Liver (tissue), 9 donors: ENCODE measurements around the gene MALRD1. TPM values are rescaled to one million over a fixed set of nuclear protein-coding genes. Genes with fewer than 3 reads are reported as not detected.

Source experiments
- DNase-seq: peaks from one replicate; pipeline ENCODE4 v3.0.0-alpha.2; 2017; ENCODE audit warnings: low spot score
- H3K27ac ChIP-seq, 2 donors: one replicate each; pipeline ENCODE4 v1.7.0; 2013; ENCODE audit warnings: inconsistent platforms in 2 of 2, low read length in 2 of 2, control low read depth in 1 of 2, low read depth in 1 of 2, mild to moderate bottlenecking in 1 of 2
- H3K27me3 ChIP-seq, 4 donors: one replicate each; pipeline versions ENCODE4 v1.6.1 to v1.7.0; 2013; ENCODE audit warnings: low read length in 3 of 4, inconsistent platforms in 1 of 4, mild to moderate bottlenecking in 1 of 4, moderate library complexity in 1 of 4; ENCODE audit not compliant: control insufficient read depth in 4 of 4, insufficient read depth in 4 of 4
- H3K36me3 ChIP-seq, 4 donors: one replicate each; pipeline versions ENCODE4 v1.6.1 to v1.7.0; 2013; ENCODE audit warnings: low read length in 3 of 4, mild to moderate bottlenecking in 3 of 4, low read depth in 1 of 4, moderate library complexity in 1 of 4; ENCODE audit not compliant: control insufficient read depth in 4 of 4, insufficient read depth in 3 of 4
- H3K4me1 ChIP-seq, 4 donors: one replicate each; pipeline versions ENCODE4 v1.6.1 to v1.7.0; 2013; ENCODE audit warnings: low read length in 3 of 4, mild to moderate bottlenecking in 3 of 4, moderate library complexity in 1 of 4; ENCODE audit not compliant: control insufficient read depth in 4 of 4, insufficient read depth in 4 of 4
- H3K4me3 ChIP-seq, 3 donors: one replicate each; pipeline versions ENCODE4 v1.6.1 to v1.7.0; 2013; ENCODE audit warnings: low read length in 3 of 3, control low read depth in 1 of 3, low read depth in 1 of 3, mild to moderate bottlenecking in 1 of 3
- H3K9ac ChIP-seq, 2 donors: one replicate each; pipeline ENCODE4 v1.7.0; 2013; ENCODE audit warnings: low read length in 2 of 2, mild to moderate bottlenecking in 2 of 2, moderate library complexity in 2 of 2, control low read depth in 1 of 2, low read depth in 1 of 2
- H3K9me3 ChIP-seq, 4 donors: one replicate each; pipeline versions ENCODE4 v1.6.1 to v1.7.0; 2013; ENCODE audit warnings: low read length in 3 of 4; ENCODE audit not compliant: control insufficient read depth in 4 of 4
- EGR1 ChIP-seq, 2 donors: IDR thresholded peaks; 2 replicates each; pipeline ENCODE4 v1.6.1; 2016 to 2018; ENCODE audit warnings: antibody characterized with exemption in 2 of 2, low read depth in 2 of 2
- FOXA1 ChIP-seq: IDR thresholded peaks from 2 replicates; pipeline ENCODE4 v1.6.1; 2016; ENCODE audit warnings: antibody characterized with exemption
- GABPA ChIP-seq, 2 donors: IDR thresholded peaks in 1 of 2; conservative IDR thresholded peaks in 1 of 2; 2 replicates each; pipeline ENCODE4 v1.6.1; 2016; ENCODE audit warnings: antibody characterized with exemption in 2 of 2, mild to moderate bottlenecking in 1 of 2, moderate library complexity in 1 of 2
- HNF4A ChIP-seq, 2 donors: conservative IDR thresholded peaks; 2 replicates each; pipeline ENCODE4 v1.6.1; 2016; ENCODE audit warnings: antibody characterized with exemption in 2 of 2, mild to moderate bottlenecking in 2 of 2
- HNF4G ChIP-seq: IDR thresholded peaks from 2 replicates; pipeline ENCODE4 v1.6.1; 2016; ENCODE audit warnings: antibody characterized with exemption
- NR2F2 ChIP-seq: IDR thresholded peaks from 2 replicates; pipeline ENCODE4 v1.6.1; 2016; ENCODE audit warnings: antibody characterized with exemption
- RAD21 ChIP-seq, 2 donors: IDR thresholded peaks; 2 replicates each; pipeline ENCODE4 v1.6.1; 2016; ENCODE audit warnings: antibody characterized with exemption in 2 of 2, mild to moderate bottlenecking in 2 of 2
- SP1 ChIP-seq: IDR thresholded peaks from 2 replicates; pipeline ENCODE4 v1.6.1; 2018; ENCODE audit warnings: antibody characterized with exemption, mild to moderate bottlenecking
- TAF1 ChIP-seq: conservative IDR thresholded peaks from 2 replicates; pipeline ENCODE4 v1.6.1; 2016; ENCODE audit warnings: antibody characterized with exemption, mild to moderate bottlenecking
- YY1 ChIP-seq: IDR thresholded peaks from 2 replicates; pipeline ENCODE4 v1.6.1; 2016; ENCODE audit warnings: antibody characterized with exemption, mild to moderate bottlenecking
- whole genome bisulfite sequencing: extraction: QIAGEN DNeasy Blood & Tissue Kit; methylation state at CpG from one replicate; pipeline ENCODE4 v1.1.7; 2013; 5-methylcytosine and 5-hydroxymethylcytosine counted together
- polyA plus RNA-seq, 2 donors: library from polyadenylated mRNA; stranded (reverse) in 1 of 2; unstranded in 1 of 2; fragments of 200-250 nt in 1 of 2; fragments of >200 nt in 1 of 2; fragmentation: Nextera tagmentation in 1 of 2; extraction: Ambion mirVana in 1 of 2; gene quantifications; one replicate each; pipeline versions ENCODE4 v1.2.1 to v1.2.3, GENCODE V29; 2013 to 2015
- total RNA-seq, 2 donors: library from RNA; depleted of rRNA; stranded (reverse); fragments of >200 nt; gene quantifications; one replicate each; pipeline ENCODE4 v1.2.3, GENCODE V29; 2014
- TF ChIP-seq, protein P1 (sequence below): IDR thresholded peaks from 2 replicates; pipeline ENCODE4 v1.6.1; 2016; ENCODE audit warnings: antibody characterized with exemption
- TF ChIP-seq, protein P2 (sequence below): IDR thresholded peaks from 2 replicates; pipeline ENCODE4 v1.6.1; 2016; ENCODE audit warnings: antibody characterized with exemption, mild to moderate bottlenecking
- TF ChIP-seq, protein P3 (sequence below): fragments of 150-350 bp; IDR thresholded peaks from 2 replicates; pipeline ENCODE4 v1.5.1; 2017; ENCODE audit warnings: improper control_type of control experiment, low read depth, low read length; ENCODE audit not compliant: missing input control
- TF ChIP-seq, protein P4 (sequence below): IDR thresholded peaks from 2 replicates; pipeline ENCODE4 v1.6.1; 2016; ENCODE audit warnings: antibody characterized with exemption
- donor health status: healthy.
- donor health status: healthy.
- donor health status: healthy.
- donor health status: healthy.
- donor health status: healthy.

MALRD1 gene
- total and polyA plus RNA-seq, 4 donors = 0.37 to 0.59 TPM; not detected in 2

DNA sequence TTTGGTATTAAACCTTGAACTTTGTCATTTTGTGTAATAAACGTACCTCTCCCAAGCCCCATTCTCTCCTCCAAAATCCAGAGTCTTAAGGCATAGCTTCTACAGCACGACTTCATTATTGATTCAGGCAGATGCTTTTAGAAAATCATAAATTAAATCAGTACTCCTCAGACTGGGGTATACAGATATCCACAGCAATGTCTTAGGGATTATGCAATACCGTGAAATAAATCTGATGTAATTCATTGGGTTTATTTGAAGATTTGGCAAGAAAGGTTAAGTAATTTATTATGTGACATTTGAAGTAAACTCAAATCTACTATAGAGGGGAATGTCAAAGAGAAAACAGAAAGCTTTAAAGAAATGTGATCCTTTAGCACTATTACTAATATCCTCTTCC is 521.5 kb downstream of the MALRD1 start:
- H3K9me3 ChIP-seq = no peaks in the 10 kb centered on the region
- 50% methylated on average over 3 of the region's 3 CpGs for WGBS

DNA sequence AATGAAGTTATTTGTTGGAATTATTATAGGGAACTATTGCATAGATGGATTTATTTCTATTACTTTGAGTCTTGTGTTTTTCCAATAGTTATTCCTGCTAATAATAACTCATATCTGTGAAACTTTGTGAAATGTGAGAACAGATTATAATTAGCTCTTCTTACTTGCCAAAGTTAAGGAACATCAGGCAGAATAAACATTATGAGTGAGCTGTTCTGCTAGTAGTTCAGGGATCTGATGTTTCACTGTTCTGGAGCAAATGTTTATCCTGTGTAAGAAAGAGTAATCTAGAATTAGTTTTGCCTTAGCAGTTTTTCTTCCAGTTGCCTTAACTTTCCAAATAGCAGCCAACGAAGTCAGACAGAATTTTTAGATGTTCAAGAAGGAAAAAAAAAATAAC is 522.4 kb downstream of the MALRD1 start:
- Histone ChIP-seq H3K4me3 (no peak overlapping the region), H3K27ac (no peak overlapping the region), H3K9ac (no peak overlapping the region), H3K27me3 (no peaks in the 10 kb centered on the region), H3K36me3 (no peaks in the 10 kb centered on the region), H3K4me1 (no peaks in the 10 kb centered on the region), H3K9me3 (no peaks in the 10 kb centered on the region)
- WGBS = 25% methylated on average over 1 of the region's 1 CpG
- DNase-seq = no peak
- TF ChIP-seq YY1 (no peak), SP1 (no peak), RAD21 (IDR thresholded peaks at IDR 0.05) (no peak), GABPA (IDR thresholded peaks at IDR 0.05 in 1 of 2, conservative IDR thresholded peaks at IDR 0.05 in 1 of 2) (no peak), EGR1 (IDR thresholded peaks at IDR 0.05; ENCODE audit: low read depth in 2 of 2) (no peak), HNF4A (conservative IDR thresholded peaks at IDR 0.05) (no peak), HNF4G (no peak), TAF1 (no peak), FOXA1 (no peak), NR2F2 (no peak)
- TF ChIP-seq, protein P1, sequence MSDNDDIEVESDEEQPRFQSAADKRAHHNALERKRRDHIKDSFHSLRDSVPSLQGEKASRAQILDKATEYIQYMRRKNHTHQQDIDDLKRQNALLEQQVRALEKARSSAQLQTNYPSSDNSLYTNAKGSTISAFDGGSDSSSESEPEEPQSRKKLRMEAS = no peak
- TF ChIP-seq, protein P2, sequence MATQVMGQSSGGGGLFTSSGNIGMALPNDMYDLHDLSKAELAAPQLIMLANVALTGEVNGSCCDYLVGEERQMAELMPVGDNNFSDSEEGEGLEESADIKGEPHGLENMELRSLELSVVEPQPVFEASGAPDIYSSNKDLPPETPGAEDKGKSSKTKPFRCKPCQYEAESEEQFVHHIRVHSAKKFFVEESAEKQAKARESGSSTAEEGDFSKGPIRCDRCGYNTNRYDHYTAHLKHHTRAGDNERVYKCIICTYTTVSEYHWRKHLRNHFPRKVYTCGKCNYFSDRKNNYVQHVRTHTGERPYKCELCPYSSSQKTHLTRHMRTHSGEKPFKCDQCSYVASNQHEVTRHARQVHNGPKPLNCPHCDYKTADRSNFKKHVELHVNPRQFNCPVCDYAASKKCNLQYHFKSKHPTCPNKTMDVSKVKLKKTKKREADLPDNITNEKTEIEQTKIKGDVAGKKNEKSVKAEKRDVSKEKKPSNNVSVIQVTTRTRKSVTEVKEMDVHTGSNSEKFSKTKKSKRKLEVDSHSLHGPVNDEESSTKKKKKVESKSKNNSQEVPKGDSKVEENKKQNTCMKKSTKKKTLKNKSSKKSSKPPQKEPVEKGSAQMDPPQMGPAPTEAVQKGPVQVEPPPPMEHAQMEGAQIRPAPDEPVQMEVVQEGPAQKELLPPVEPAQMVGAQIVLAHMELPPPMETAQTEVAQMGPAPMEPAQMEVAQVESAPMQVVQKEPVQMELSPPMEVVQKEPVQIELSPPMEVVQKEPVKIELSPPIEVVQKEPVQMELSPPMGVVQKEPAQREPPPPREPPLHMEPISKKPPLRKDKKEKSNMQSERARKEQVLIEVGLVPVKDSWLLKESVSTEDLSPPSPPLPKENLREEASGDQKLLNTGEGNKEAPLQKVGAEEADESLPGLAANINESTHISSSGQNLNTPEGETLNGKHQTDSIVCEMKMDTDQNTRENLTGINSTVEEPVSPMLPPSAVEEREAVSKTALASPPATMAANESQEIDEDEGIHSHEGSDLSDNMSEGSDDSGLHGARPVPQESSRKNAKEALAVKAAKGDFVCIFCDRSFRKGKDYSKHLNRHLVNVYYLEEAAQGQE = no peak
- TF ChIP-seq, protein P3, sequence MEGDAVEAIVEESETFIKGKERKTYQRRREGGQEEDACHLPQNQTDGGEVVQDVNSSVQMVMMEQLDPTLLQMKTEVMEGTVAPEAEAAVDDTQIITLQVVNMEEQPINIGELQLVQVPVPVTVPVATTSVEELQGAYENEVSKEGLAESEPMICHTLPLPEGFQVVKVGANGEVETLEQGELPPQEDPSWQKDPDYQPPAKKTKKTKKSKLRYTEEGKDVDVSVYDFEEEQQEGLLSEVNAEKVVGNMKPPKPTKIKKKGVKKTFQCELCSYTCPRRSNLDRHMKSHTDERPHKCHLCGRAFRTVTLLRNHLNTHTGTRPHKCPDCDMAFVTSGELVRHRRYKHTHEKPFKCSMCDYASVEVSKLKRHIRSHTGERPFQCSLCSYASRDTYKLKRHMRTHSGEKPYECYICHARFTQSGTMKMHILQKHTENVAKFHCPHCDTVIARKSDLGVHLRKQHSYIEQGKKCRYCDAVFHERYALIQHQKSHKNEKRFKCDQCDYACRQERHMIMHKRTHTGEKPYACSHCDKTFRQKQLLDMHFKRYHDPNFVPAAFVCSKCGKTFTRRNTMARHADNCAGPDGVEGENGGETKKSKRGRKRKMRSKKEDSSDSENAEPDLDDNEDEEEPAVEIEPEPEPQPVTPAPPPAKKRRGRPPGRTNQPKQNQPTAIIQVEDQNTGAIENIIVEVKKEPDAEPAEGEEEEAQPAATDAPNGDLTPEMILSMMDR = no peak
- TF ChIP-seq, protein P4, sequence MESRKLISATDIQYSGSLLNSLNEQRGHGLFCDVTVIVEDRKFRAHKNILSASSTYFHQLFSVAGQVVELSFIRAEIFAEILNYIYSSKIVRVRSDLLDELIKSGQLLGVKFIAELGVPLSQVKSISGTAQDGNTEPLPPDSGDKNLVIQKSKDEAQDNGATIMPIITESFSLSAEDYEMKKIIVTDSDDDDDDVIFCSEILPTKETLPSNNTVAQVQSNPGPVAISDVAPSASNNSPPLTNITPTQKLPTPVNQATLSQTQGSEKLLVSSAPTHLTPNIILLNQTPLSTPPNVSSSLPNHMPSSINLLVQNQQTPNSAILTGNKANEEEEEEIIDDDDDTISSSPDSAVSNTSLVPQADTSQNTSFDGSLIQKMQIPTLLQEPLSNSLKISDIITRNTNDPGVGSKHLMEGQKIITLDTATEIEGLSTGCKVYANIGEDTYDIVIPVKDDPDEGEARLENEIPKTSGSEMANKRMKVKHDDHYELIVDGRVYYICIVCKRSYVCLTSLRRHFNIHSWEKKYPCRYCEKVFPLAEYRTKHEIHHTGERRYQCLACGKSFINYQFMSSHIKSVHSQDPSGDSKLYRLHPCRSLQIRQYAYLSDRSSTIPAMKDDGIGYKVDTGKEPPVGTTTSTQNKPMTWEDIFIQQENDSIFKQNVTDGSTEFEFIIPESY = no peak

More for the DNA sequence above, 521.5 kb downstream of the MALRD1 start:
- Histone ChIP-seq H3K27me3 (no peaks in the 10 kb centered on the region), H3K36me3 (no peaks in the 10 kb centered on the region), H3K27ac (no peak overlapping the region), H3K4me1 (no peaks in the 10 kb centered on the region), H3K9ac (no peak overlapping the region), H3K4me3 (no peak overlapping the region)
- TF ChIP-seq, protein P4 = no peak
- TF ChIP-seq GABPA (IDR thresholded peaks at IDR 0.05 in 1 of 2, conservative IDR thresholded peaks at IDR 0.05 in 1 of 2) (no peak), NR2F2 (no peak), HNF4G (no peak), EGR1 (IDR thresholded peaks at IDR 0.05; ENCODE audit: low read depth in 2 of 2) (no peak), FOXA1 (no peak), TAF1 (no peak)
- TF ChIP-seq, protein P2 = no peak
- DNase-seq = no peak
